HUES48 (cell line): Measurements from ENCODE around the gene MAMDC4.
"Not testable (repeated sequence)": the region's sequence is repeated elsewhere in the genome, so short reads cannot be mapped to it uniquely, and the experiment has no call there.

ENCODE experiments used
- H3K27ac ChIP-seq: one replicate; pipeline ENCODE4 v1.7.0; 2013; ENCODE audit warnings: low read depth, low read length, inconsistent platforms
- H3K27me3 ChIP-seq: 2 replicates; pipeline ENCODE4 v1.6.1; 2013; ENCODE audit warnings: mild to moderate bottlenecking, low read length; ENCODE audit not compliant: control insufficient read depth, insufficient read depth
- H3K36me3 ChIP-seq: 2 replicates; pipeline ENCODE4 v1.6.1; 2013; ENCODE audit warnings: low read length; ENCODE audit not compliant: control insufficient read depth, insufficient read depth
- H3K4me1 ChIP-seq: 2 replicates; pipeline ENCODE4 v1.6.1; 2013; ENCODE audit warnings: mild to moderate bottlenecking, low read length; ENCODE audit not compliant: control insufficient read depth, insufficient read depth
- H3K4me3 ChIP-seq: 2 replicates; pipeline ENCODE4 v1.5.1; 2013; ENCODE audit warnings: mild to moderate bottlenecking, low read depth, low read length
- H3K9ac ChIP-seq: 2 replicates; pipeline ENCODE4 v1.6.1; 2013; ENCODE audit warnings: mild to moderate bottlenecking, low read depth, low read length, moderate library complexity
- H3K9me3 ChIP-seq: 2 replicates; pipeline ENCODE4 v1.6.1; 2013; ENCODE audit warnings: low read length; ENCODE audit not compliant: control insufficient read depth, insufficient read depth

The MAMDC4 gene

DNA sequence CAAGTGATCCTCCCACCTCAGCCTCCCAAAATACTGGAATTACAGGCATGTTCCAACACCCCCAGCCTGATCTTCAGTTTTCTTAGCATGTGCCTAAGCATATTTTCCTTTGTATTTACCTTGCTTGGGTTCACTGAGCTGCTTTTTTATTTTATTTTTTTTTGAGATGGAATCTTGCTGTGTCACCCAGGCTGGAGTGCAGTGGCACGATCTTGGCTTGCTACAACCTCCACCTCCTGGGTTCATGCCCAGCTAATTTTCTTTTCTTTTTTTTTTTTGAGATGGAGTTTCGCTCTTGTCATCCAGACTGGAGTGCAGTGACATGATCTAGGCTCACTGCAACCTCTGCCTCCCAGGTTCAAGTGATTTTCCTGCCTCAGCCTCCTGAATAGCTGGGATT lies 17.5 kb downstream of the MAMDC4 start:
- H3K36me3 ChIP-seq, H3K27me3 ChIP-seq, H3K27ac ChIP-seq, H3K4me3 ChIP-seq, H3K4me1 ChIP-seq, H3K9ac ChIP-seq: not testable (repeated sequence)
- H3K9me3 ChIP-seq, result peaks cover 28% of the 10 kb centered on the region

- no peaks in the 10 kb centered on the region for H3K4me1 ChIP-seq
- no peaks in the 10 kb centered on the region for H3K36me3 ChIP-seq
- H3K27me3 ChIP-seq, result no peaks in the 10 kb centered on the region
- H3K27ac ChIP-seq, result no peak overlapping the region
- H3K9me3 ChIP-seq, result peaks cover 16% of the 10 kb centered on the region
- no peak overlapping the region for H3K4me3 ChIP-seq
- H3K9ac ChIP-seq, result no peak overlapping the region
Observed at GRCh38 chr9:136875155-136875554, 23.0 kb downstream of the MAMDC4 start.

GRCh38 chr9:136876476-136876875 lies 24.3 kb downstream of the MAMDC4 start:
- Histone ChIP-seq H3K9me3 (peaks cover 11% of the 10 kb centered on the region; the same call in 1 of the 2 replicates), H3K4me3 (no peak overlapping the region), H3K27me3 (no peaks in the 10 kb centered on the region), H3K9ac (no peak overlapping the region), H3K4me1 (no peaks in the 10 kb centered on the region), H3K36me3 (no peaks in the 10 kb centered on the region), H3K27ac (no peak overlapping the region)

- Histone ChIP-seq H3K36me3 (no peaks in the 10 kb centered on the region), H3K9me3 (no peaks in the 10 kb centered on the region), H3K4me3 (no peak overlapping the region), H3K27me3 (no peaks in the 10 kb centered on the region), H3K4me1 (no peaks in the 10 kb centered on the region), H3K27ac (no peak overlapping the region), H3K9ac (no peak overlapping the region)
Observed at GRCh38 chr9:136880651-136881050, 28.5 kb downstream of the MAMDC4 start.

GRCh38 chr9:136881691-136882108 lies 29.6 kb downstream of the MAMDC4 start:
- Histone ChIP-seq H3K4me1 (no peaks in the 10 kb centered on the region), H3K27ac (no peak overlapping the region), H3K4me3 (no peak overlapping the region), H3K9me3 (no peaks in the 10 kb centered on the region), H3K9ac (no peak overlapping the region), H3K36me3 (no peaks in the 10 kb centered on the region), H3K27me3 (no peaks in the 10 kb centered on the region)

- no peaks in the 10 kb centered on the region for H3K9me3 ChIP-seq
- no peak overlapping the region for H3K9ac ChIP-seq
- H3K4me1 ChIP-seq, result 0 out of 2 replicates have a peak, but pooled peaks cover 2% of the 10 kb centered on the region
- no peak overlapping the region for H3K4me3 ChIP-seq
- no peaks in the 10 kb centered on the region for H3K36me3 ChIP-seq
- H3K27me3 ChIP-seq, result no peaks in the 10 kb centered on the region
- H3K27ac ChIP-seq, result no peak overlapping the region
Observed at GRCh38 chr9:136882109-136882946, 30.2 kb downstream of the MAMDC4 start.

GRCh38 chr9:136882947-136883283 lies 30.8 kb downstream of the MAMDC4 start:
- H3K9ac ChIP-seq, H3K4me3 ChIP-seq, H3K9me3 ChIP-seq, H3K4me1 ChIP-seq, H3K36me3 ChIP-seq, H3K27me3 ChIP-seq, H3K27ac ChIP-seq: not testable (repeated sequence)

GRCh38 chr9:136883670-136884069 lies 31.5 kb downstream of the MAMDC4 start:
- H3K27me3 ChIP-seq, H3K4me1 ChIP-seq, H3K9ac ChIP-seq, H3K4me3 ChIP-seq, H3K9me3 ChIP-seq, H3K27ac ChIP-seq, H3K36me3 ChIP-seq: not testable (repeated sequence)

GRCh38 chr9:136885950-136886578 lies 33.9 kb downstream of the MAMDC4 start, which contains the start of gene TRAF2:
Gene TRAF2 (plus strand): TSS chr9:136886516. CDS start chr9:136898741, 12,225 bp downstream.
- Histone ChIP-seq H3K9me3 (no peaks in the 10 kb centered on the region), H3K27me3 (no peaks in the 10 kb centered on the region), H3K36me3 (peaks cover 12% of the 10 kb centered on the region; the same call in 1 of the 2 replicates), H3K9ac (peak within 1 kb of the TSS; percentile 65), H3K4me3 (peak within 1 kb of the TSS; percentile 83), H3K4me1 (0 out of 2 replicates have a peak, but pooled peaks cover 4% of the 10 kb centered on the region), H3K27ac (peak within 1 kb of the TSS; percentile 61)

GRCh38 chr9:136886610-136887597 lies 34.8 kb downstream of the MAMDC4 start:
- Histone ChIP-seq H3K9me3 (no peaks in the 10 kb centered on the region), H3K27ac (peak overlapping the region; percentile 61), H3K27me3 (no peaks in the 10 kb centered on the region), H3K36me3 (peaks cover 12% of the 10 kb centered on the region; the same call in 1 of the 2 replicates), H3K4me1 (0 out of 2 replicates have a peak, but pooled peaks cover 4% of the 10 kb centered on the region), H3K4me3 (peak overlapping the region; percentile 83), H3K9ac (peak overlapping the region; percentile 65; the same call in 1 of the 2 replicates)
